Loucy (cell line): Measurements from ENCODE around the gene AUNIP.

ENCODE experiments used
- EZH2phosphoT487 ChIP-seq: fragments of 200-600 bp; IDR thresholded peaks from 2 replicates; pipeline ENCODE4 v1.6.1; 2018; ENCODE audit warnings: antibody characterized with exemption, mild to moderate bottlenecking, moderate library complexity, borderline replicate concordance
- TF ChIP-seq, protein P1 (sequence below): fragments of 200-600 bp; sonication (generic); conservative IDR thresholded peaks from 2 replicates; pipeline ENCODE4 v1.5.1; 2014; ENCODE audit warnings: mild to moderate bottlenecking, antibody characterized with exemption, low read length

- TF ChIP-seq, protein P1, sequence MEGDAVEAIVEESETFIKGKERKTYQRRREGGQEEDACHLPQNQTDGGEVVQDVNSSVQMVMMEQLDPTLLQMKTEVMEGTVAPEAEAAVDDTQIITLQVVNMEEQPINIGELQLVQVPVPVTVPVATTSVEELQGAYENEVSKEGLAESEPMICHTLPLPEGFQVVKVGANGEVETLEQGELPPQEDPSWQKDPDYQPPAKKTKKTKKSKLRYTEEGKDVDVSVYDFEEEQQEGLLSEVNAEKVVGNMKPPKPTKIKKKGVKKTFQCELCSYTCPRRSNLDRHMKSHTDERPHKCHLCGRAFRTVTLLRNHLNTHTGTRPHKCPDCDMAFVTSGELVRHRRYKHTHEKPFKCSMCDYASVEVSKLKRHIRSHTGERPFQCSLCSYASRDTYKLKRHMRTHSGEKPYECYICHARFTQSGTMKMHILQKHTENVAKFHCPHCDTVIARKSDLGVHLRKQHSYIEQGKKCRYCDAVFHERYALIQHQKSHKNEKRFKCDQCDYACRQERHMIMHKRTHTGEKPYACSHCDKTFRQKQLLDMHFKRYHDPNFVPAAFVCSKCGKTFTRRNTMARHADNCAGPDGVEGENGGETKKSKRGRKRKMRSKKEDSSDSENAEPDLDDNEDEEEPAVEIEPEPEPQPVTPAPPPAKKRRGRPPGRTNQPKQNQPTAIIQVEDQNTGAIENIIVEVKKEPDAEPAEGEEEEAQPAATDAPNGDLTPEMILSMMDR: no peak
- no peak for TF ChIP-seq EZH2phosphoT487
These were observed 763 bp downstream of the AUNIP start for GRCh38 chr1:25858494-25858893.
